Measurements from ENCODE around the gene SPATA1.

GRCh38 chr1:84600796-84601195 lies 94.6 kb downstream of the SPATA1 start:
- TF ChIP-seq, protein P1, sequence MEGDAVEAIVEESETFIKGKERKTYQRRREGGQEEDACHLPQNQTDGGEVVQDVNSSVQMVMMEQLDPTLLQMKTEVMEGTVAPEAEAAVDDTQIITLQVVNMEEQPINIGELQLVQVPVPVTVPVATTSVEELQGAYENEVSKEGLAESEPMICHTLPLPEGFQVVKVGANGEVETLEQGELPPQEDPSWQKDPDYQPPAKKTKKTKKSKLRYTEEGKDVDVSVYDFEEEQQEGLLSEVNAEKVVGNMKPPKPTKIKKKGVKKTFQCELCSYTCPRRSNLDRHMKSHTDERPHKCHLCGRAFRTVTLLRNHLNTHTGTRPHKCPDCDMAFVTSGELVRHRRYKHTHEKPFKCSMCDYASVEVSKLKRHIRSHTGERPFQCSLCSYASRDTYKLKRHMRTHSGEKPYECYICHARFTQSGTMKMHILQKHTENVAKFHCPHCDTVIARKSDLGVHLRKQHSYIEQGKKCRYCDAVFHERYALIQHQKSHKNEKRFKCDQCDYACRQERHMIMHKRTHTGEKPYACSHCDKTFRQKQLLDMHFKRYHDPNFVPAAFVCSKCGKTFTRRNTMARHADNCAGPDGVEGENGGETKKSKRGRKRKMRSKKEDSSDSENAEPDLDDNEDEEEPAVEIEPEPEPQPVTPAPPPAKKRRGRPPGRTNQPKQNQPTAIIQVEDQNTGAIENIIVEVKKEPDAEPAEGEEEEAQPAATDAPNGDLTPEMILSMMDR (IDR thresholded peaks at IDR 0.05; ENCODE audit: low read depth, low read length, poor library complexity, severe bottlenecking): no peak
- no peak for TF ChIP-seq EZH2phosphoT487 (IDR thresholded peaks at IDR 0.05; ENCODE audit: borderline replicate concordance, low read length)
